Non-pigmented ciliary epithelial cell (primary cell): ENCODE measurements around the gene PLA2G4B.

Experiments
- DNase-seq: peaks from one replicate; pipeline ENCODE4 v3.0.0-alpha.2; 2010; ENCODE audit warnings: low read depth

The PLA2G4B gene

DNA sequence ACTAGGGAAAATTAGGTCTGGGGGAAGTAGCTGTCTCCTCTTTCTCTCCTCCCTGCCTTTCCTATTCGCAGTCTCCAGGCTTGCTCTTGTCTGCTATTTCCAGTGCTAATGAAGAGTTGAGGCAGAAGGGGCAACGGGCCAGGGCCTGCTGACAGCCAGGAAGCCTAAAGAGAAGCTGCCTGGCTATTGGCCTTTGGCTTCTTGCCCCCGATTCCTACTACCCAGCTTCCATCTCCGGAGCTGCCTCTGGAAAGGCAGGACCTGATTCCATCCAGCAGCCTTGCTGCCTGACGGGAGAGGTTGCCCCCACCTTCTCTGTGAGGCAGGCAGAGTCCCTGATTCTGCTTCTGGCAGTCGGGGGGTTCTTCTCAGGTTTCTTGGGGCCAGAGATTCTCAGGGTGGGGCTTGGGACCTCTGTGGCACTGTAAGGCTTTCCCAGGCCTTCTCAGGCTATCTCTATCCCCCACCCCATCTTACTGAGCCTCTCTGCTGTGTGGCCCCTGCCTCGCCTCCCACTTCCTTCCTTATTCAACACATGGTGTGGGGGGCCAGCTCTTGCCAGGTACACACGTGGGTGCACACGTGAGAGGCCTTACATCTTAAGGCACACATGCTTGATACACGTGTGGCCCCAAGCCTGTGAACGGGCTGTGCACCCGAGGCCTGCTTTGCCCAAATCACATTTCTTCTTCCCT is 29.0 kb upstream of the PLA2G4B start:
- DNase-seq, result no peak

DNA sequence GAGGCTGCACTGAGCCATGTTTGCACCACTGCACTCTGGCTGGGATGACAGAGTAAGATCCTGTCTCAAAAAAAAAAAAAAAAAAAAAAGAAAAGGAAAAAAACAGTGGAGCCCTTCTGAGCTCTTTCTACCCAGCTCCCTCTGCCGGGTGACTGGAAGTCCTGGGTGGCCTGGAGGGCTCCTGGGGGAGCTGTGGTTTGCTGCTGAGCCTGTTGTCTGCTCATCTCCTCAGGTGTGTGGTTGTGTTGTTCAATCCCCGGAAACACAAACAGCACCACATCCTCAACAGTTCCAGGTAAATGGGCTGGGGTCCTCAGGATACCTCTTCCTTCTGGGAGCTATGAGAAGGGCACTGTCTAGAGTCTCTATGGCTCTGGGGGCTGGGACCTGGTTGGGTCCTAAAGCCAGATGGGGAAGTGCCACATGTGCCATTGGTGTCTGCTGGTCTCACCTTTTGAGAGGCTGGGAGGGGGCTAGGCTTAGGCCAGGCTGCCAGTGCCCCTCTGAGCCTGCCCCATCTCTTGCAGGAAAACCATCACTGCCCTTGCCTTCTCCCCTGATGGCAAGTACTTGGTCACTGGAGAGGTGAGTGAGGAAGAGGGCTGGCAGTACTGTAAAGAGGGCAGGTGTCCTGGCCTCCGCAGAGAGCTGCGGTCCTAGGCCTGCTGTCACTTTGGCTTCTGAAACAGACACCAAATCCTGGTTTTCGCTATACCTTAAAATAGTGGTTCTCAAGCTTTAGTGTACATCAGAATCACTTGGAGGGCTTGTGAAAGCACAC is 27.8 kb upstream of the PLA2G4B start:
- no peak for DNase-seq

DNA sequence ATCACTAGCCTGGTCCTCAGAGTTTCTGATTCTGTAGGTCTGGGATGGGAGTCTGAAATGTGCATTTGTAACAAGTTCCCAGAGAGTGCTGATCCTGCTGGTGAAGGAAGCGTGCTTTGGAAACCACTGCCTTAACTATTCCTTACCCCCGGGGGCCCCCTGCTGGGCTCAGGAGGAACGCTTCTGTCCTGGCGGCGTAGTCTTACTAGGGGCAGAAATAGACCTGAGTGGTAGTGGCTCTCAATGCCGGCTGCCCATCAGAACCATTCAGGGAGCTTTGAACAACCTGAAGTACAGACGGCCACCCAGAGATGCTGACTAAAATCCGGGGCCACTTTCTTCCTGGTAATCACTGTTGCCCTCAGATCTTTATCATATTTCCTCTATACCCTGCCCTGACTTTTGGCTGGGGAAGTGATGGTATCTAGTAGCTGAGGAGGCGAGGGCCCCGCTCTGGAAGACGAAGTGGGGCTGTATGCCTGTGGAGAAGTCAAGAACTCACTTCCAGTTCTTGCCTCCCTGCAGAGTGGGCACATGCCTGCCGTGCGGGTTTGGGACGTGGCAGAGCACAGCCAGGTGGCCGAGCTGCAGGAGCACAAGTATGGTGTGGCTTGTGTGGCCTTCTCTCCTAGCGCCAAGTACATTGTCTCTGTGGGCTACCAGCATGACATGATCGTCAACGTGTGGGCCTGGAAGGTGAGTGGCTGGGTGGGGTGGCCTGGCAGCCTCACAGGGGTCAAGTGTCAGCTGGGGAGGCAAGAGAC is 27.0 kb upstream of the PLA2G4B start:
- no peak for DNase-seq

DNA sequence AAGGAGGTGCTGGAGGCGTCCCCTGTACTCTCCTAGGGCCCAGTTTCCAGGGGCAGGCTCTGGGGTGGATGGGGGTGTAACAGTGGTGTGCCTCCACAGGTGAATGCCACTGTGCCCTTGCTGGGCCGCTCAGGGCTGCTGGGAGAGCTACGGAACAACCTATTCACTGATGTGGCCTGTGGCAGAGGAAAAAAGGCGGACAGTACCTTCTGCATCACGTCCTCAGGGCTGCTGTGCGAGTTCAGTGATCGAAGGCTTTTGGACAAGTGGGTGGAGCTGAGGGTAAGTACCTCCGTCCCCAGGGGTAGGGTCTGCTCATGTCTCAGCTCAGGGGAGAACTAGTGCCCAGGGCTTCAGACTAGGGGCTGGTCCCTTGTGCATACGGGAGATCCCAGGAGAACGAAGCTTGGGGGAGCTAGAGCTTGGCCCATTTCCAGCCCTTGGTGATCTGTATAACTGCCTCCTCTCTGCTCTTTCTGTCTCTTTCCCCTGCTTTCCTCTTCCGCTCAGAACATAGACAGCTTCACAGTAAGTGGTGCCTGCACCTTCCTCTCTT is 25.7 kb upstream of the PLA2G4B start:
- DNase-seq, result no peak

DNA sequence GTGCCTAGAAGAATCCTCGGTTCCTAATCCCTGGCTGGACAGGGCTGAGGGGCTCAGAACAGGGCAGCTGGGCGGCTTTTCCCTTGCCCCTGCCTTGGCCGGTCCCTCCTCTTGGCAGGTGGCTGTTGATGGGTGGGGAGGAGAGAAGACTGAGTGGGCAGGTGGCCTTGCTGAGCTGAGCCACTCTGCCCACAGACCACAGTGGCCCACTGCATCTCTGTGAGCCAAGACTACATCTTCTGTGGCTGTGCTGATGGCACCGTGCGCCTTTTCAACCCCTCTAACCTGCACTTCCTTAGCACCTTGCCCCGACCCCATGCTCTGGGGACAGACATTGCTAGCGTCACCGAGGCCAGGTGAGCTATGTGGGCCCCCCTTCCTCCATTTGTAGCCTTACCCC is 25.2 kb upstream of the PLA2G4B start:
- DNase-seq, result no peak

DNA sequence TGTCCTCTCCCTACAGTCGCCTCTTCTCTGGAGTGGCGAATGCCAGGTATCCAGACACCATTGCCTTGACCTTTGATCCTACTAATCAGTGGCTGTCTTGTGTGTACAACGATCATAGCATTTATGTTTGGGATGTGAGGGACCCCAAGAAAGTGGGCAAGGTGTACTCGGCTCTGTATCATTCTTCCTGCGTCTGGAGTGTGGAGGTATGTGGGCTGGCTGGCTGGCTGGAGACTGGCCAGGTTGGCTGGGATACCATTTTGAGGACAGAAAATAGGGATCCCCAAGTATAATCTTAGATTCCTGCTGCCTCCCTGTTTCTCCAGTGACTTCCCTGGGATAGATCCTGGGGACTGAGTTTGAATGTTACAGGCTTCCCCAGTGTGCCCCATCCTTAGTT is 24.1 kb upstream of the PLA2G4B start:
- DNase-seq, result no peak

DNA sequence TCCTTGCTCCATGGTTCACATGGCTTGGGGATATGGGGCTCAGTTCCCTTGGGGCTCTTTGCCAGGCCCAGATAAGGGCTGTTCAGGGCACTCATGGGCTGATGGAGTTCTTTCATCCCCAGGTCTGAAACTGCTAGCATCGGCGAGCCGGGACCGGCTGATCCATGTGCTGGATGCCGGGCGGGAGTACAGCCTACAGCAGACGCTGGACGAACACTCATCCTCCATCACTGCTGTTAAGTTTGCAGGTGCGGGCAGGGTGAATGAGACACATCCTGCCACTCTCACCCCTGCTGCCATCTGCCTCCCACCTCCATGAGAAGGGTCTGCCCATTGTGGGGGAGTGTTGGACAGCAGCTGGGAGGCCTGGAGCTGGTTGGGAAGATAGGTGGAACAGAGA is 21.9 kb upstream of the PLA2G4B start:
- no peak for DNase-seq

DNA sequence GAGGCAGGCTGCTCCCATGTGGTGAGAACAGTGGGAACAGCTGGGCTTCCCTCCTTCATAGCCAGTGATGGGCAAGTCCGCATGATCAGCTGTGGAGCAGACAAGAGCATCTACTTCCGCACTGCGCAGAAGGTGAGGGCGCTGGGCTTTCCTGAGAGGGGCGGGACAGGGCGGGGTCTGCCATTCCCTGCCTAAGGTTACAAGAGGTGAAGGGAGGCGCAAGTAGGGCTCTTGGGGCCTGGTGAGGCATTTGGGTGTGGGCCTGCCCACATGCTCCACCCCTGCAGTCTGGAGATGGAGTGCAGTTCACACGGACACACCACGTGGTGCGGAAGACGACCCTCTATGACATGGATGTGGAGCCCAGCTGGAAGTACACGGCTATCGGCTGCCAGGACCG is 21.3 kb upstream of the PLA2G4B start:
- no peak for DNase-seq

DNA sequence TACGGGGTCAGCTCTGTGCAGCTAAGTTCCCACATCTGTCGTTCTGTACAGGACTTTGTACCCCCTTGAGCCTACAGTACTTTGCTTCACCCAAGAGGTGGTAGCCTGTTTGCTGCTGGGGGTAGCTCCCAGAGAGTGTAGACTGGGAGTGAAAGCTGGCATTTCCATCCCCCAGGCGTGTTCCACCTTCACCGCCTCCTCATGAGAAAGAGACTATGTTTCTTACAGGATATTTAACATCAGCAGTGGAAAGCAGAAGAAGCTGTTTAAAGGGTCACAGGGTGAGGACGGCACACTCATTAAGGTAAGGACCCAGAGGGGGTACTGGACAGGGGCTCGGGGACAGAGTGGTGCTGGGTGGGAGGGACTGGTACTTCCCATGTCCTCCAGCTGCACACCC is 20.9 kb upstream of the PLA2G4B start:
- DNase-seq, result no peak

DNA sequence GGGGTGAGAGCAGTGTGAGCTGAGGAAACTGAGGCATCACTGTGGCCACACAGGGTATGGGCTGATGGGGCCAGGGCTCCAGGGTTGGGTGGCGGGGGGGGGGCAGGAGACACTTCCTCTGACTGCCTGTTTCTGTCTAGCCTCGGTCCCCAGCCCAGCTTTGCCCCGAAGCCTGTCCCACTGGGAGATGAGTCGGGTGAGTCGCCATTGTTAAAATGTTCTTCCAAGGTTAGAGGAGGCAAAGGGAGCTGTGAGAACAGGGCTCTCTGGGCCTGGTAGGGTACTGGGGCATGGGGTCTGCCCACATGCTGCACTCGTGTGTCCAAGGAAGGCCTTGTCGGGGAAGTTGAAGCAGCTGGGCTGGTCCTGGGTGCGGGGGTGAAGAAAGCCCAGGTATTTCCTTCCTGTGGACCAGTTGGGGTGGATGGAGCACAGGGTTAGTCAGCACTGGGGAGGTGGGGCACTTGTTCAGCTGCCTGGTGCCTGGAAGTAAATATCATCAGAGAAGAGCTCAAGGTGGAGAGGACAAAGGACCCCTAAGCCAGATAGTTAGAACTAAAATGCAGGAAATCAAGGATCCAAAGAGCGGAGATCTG is 19.1 kb upstream of the PLA2G4B start:
- DNase-seq, result no peak

DNA sequence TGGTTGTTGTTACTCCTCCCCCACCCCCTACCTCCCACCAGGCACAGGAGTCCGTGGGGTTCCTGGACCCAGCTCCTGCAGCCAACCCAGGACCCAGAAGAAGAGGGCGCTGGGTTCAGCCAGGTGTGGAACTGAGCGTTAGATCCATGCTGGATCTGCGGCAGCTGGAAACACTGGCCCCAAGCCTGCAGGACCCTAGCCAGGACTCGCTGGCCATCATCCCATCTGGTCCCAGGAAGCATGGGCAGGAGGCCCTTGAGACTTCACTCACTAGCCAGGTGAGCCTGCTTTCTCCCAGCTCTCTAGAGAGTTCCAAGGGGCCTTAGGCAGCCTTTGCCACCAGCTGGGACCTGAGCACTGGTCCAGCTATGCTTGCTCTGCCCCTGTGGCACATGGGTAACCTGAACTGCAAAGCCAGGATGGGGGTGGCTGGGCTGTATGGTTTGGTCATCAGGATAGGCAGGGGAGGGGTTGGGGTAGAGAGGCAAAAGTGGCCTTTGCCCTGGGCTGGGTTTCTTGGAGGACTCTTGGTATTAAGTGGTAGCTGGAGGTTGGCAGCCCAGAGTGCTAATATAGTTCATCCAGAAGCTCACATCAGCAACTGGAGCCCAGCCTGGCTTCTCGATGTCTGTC is 17.7 kb upstream of the PLA2G4B start:
- DNase-seq, result no peak

DNA sequence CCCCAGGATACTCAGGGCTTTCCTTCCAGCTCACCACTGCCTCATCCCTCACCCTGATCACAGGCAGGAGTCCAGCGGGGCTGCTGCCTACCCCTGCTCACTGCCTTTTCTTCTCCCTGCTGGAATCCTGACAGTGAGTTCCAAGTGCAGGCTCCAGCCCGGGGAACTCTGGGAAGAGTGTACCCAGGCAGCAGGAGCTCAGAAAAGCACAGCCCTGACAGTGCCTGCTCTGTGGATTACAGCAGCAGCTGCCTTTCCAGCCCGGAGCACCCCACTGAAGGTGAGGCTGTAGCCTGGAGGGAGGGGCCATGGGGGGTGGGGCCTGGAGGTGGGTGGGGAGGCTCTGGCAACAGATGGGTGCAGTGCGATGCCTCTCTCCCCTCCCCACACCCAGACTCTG is 16.8 kb upstream of the PLA2G4B start:
- no peak for DNase-seq

DNA sequence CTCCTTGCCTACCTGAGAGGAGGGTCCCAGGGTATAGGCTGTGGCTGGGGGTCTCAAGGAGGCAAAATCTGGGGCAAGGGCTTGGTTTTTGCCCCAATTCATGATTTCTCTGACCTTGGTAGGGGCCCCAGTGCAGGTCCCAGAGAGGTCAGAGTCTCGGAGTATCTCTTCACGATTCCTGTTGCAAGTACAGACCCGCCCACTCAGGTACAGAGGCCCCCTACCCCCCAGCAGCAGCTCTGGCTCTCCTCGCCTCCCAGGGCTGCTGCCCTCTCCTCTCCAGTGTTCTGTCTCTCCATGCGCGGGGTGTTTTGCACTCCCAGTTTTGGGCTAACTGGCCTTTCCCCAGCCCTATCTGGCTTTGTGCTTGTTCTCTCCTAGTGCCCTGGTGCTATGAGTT is 16.2 kb upstream of the PLA2G4B start:
- no peak for DNase-seq

DNA sequence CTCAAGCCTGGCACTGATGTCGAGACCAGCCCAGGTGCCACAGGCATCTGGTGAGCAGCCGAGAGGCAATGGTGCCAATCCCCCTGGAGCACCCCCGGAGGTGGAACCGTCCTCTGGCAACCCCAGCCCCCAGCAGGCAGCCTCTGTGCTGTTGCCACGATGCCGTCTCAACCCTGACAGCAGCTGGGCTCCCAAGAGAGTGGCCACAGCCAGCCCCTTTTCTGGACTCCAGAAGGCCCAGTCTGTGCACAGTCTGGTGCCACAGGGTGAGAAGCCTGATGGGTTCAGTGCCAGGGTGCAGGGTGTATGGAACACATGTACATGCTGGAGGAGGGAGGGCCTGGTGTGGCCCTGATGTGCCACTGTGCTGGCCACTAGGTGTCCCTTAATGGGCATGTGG is 15.7 kb upstream of the PLA2G4B start:
- no peak for DNase-seq

DNA sequence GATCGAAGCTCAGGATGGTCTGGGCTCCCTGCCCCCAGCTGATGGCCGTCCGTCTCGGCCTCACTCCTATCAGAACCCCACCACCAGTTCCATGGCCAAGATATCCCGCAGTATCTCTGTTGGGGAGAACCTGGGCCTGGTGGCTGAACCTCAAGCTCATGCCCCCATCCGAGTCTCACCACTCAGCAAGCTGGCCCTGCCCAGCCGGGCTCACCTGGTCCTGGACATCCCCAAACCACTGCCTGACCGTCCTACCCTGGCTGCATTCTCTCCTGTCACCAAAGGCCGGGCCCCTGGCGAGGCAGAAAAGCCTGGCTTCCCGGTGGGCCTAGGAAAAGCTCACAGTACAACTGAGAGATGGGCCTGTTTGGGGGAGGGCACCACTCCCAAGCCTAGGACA is 15.1 kb upstream of the PLA2G4B start:
- DNase-seq, result no peak

DNA sequence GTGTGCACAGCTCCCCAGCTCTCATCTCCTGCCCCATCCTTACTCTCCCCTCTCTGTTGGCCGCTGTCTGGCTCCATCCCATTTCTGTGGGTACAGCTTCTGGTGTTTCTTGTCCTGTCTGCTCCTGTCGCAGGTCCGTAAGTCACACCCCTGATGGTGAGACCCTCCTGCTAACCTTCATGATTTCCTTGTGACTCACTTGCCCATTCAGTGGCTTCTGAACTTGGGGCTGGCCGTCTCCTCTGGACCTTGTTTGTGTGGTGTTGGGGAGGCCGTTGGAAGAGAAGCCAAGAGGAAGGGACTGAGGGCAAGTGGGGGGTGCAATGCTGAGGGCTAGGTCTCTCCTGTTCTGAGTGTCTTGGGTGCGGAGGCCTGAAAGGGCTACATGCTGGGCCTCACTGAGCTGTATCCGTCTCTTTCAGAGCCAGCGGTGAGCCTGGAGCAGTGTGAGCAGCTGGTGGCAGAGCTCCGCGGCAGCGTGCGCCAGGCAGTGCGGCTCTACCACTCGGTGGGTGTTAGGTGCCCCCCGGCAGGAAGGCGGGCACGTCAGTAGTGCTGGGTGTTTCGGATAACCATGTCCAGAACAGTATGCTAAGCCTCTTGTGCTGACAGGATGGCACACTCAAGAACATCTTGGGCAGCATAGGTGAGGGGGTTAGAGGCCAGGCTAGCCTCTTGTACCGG is 14.4 kb upstream of the PLA2G4B start:
- no peak for DNase-seq

DNA sequence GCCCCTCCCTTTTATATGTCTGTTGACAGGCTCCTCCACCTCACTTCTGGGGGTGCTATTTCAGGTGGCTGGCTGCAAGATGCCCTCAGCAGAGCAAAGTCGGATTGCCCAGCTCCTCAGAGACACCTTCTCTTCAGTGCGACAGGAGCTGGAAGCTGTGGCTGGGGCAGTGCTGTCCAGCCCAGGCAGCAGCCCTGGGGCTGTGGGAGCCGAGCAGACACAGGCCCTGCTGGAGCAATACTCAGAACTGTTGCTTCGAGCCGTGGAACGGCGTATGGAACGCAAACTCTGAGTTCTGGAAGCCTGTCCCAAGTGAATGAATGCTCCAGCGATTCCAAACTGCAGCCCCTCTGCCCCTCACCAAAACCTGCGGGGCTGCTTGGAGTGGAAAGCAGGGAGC is 13.5 kb upstream of the PLA2G4B start:
- DNase-seq, result no peak

DNA sequence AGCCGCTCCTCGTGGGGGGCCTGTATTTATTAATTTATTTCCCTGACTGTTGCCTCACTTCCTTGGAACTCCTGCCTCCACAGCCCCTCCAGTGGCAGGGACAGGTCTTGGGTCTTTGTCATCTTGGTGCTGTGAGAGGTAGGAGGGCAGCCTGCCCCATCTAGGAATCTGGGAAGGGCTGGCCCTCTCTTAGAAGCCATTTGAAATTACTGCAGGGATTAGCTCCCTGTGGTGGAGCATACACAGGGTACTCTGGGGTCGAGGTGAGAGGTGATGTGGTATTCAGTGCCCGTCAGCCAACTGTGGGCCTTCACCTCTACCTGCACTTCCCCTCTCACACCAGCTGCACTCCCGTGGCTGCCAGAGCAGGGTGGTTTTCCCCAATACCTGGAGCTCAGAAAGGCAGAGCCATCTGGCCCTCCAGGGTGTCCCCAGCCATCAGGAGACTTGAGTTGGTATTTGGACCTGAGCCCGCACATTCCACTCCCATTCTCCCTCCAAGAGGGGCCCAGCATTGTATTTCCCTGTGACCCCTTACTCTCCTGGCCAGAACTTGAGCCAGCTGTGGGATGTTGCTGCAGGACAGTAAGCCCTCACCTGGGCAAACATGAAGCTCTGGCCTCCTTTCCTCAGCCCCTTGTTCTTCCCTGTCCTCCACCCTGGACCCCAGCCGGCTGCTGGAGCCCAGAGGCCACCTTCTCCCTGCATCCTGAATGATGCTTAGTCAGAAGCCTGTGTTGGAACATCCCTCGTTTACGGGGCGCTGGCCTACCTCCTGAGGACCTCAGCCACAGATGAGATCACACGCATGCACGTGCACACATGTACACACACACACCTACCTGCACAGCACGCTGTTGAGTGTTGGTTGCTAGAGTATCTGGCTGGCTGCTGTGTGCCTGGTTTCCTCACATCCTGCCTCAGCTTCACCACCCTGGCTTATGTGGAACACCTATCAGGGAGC is 12.8 kb upstream of the PLA2G4B start:
- no peak for DNase-seq

DNA sequence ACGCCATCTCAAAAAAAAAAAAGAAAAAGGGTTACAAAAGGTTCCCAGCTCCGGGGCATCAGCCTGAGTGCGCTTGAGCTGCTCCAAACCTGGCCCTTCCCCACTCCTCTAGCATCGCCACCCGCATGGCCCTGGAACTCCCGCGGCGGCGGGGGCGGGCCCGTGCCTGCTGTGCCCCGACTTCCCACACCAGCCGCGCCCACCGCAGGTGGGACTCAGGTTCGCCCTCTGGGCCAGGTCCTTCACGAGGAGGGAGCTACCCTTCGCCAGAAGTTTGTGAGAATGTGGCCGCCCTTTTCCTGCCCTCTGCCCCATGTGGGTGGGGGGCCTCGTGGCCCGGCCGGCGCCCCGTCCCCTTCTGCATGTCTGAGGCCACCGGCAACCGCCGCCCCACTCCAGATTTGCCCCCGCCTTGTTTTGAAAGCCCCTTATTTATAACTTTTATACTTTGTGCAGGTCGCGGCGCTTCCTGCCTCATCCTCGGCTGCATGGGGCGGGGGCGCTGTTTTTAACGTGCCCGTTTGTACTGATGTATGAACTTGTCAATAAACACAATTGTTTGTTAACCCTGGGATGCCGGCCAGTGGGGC is 11.3 kb upstream of the PLA2G4B start:
- DNase-seq, result no peak
